Right hindlimb (tissue), 1 donor: Measurements from ENCODE around the gene LRRC3.

Source experiments
- DNase-seq: peaks from one replicate; pipeline ENCODE4 v3.0.0-alpha.2; 2018

LRRC3 gene

GRCh38 chr21:44480200-44481053, 25.1 kb downstream of the LRRC3 start:
- no peak for DNase-seq

GRCh38 chr21:44482581-44483287, 27.4 kb downstream of the LRRC3 start:
- no peak for DNase-seq

- DNase-seq = no peak
Measured at GRCh38 chr21:44483288-44484237, 28.3 kb downstream of the LRRC3 start.

- no peak for DNase-seq
Measured at GRCh38 chr21:44484498-44485253, 29.4 kb downstream of the LRRC3 start.

- DNase-seq = peak; percentile 27
Measured at GRCh38 chr21:44485254-44485793, 30.0 kb downstream of the LRRC3 start.

- no peak for DNase-seq
Measured at GRCh38 chr21:44485796-44486195, 30.5 kb downstream of the LRRC3 start.

GRCh38 chr21:44486302-44486701, 31.0 kb downstream of the LRRC3 start:
- DNase-seq = no peak

- no peak for DNase-seq
Measured at GRCh38 chr21:44487831-44488230, 32.5 kb downstream of the LRRC3 start.

- DNase-seq = no peak
Measured at GRCh38 chr21:44489962-44490361, 34.7 kb downstream of the LRRC3 start.

- no peak for DNase-seq
Measured at GRCh38 chr21:44490405-44490804, 35.1 kb downstream of the LRRC3 start.

GRCh38 chr21:44490816-44491215, 35.5 kb downstream of the LRRC3 start:
- no peak for DNase-seq

- no peak for DNase-seq
Measured at GRCh38 chr21:44492567-44493385, 37.5 kb downstream of the LRRC3 start.

GRCh38 chr21:44494418-44494817, 39.1 kb downstream of the LRRC3 start:
- DNase-seq = no peak

- no peak for DNase-seq
Measured at GRCh38 chr21:44494956-44495355, 39.6 kb downstream of the LRRC3 start.

GRCh38 chr21:44495611-44496563, 40.6 kb downstream of the LRRC3 start:
- no peak for DNase-seq

- no peak for DNase-seq
Measured at GRCh38 chr21:44496564-44497550, 41.5 kb downstream of the LRRC3 start.

GRCh38 chr21:44497703-44498126, 42.4 kb downstream of the LRRC3 start:
- no peak for DNase-seq
